ENCODE results near the gene SPSB3. TPM values are rescaled to one million over a fixed set of nuclear protein-coding genes. Genes with fewer than 3 reads are reported as not detected.

The SPSB3 gene
- total and polyA plus RNA-seq, 2 of the 13 experiments (the other 11 are each of a cell fraction or from before 2014, with no cell fraction given) = 13.2 to 21.9 TPM

- BruUV-seq (replicated peaks) = no TSS peak
These were observed 2.8 kb upstream of the SPSB3 start for GRCh38 chr16:1784977-1785845.

More at GRCh38 chr16:1784977-1785845, 2.8 kb upstream of the SPSB3 start:
- Histone ChIP-seq H3K9ac (ENCODE audit: insufficient read depth, low read depth, low read length) (no peak overlapping the region), H2AFZ (ENCODE audit: low read length) (no peak overlapping the region), H3K27ac (ENCODE audit: extremely low read length, insufficient read depth, low read length) (no peak overlapping the region), H3K4me3 (replicated peaks in 1 of 3; ENCODE audit: insufficient read depth in 1 of 3, low read depth in 2 of 3, low read length in 3 of 3) (no peak overlapping the region), H3K4me2 (ENCODE audit: low read depth, low read length) (no peak overlapping the region), H3K9me3 (ENCODE audit: low read length) (no peaks in the 10 kb centered on the region), H3K79me2 (ENCODE audit: insufficient read depth, low read length) (peaks cover 26% of the 10 kb centered on the region), H3K27me3 (ENCODE audit: control insufficient read depth in 1 of 2, insufficient read depth in 2 of 2, low read length in 2 of 2) (peaks cover 0 to 2% of the 10 kb centered on the region in 2 experiments; a peak in 1 of 5 replicates), H3K36me3 (replicated peaks in 1 of 2; ENCODE audit: control insufficient read depth in 1 of 2, insufficient read depth in 2 of 2, low read length in 2 of 2) (peaks cover 4 to 7% of the 10 kb centered on the region in 2 experiments; a peak in 3 of 5 replicates), H3K4me1 (ENCODE audit: insufficient read depth, low read length) (peaks cover 22% of the 10 kb centered on the region), H4K20me1 (ENCODE audit: insufficient read depth, low read length) (peaks cover 4% of the 10 kb centered on the region; the same call in 1 of the 2 replicates)
- intact Hi-C loops (cut with micrococcal nuclease; ENCODE audit: unreplicated experiment) (loop anchor here (5.0 kb wide), 1 partner anchor 42 kb away; the partner anchor contains the start of genes FAHD1 and HAGH), in situ Hi-C loops (cut with HindIII; ENCODE audit: extremely low pct_ligation_motif_present, low pct_unique_long_range_greater_than_20kb) (loop anchor here (5.0 kb wide), 1 partner anchor 37 kb away; no protein-coding TSS in a partner anchor)
- no peak for FAIRE-seq
- ATAC-seq = no peak
- TF ChIP-seq ZNF510 (CRISPR knock-in tag; IDR thresholded peaks at IDR 0.05; ENCODE audit: low read depth) (no peak), RFX3 (CRISPR knock-in tag; IDR thresholded peaks at IDR 0.05) (no peak), ARNT2 (CRISPR knock-in tag; IDR thresholded peaks at IDR 0.05; ENCODE audit: low read depth) (no peak), ARID2 (CRISPR knock-in tag; IDR thresholded peaks at IDR 0.05; ENCODE audit: borderline replicate concordance) (no peak), ZHX1 (CRISPR knock-in tag; IDR thresholded peaks at IDR 0.05; ENCODE audit: low read depth) (no peak), TBP (CRISPR knock-in tag; IDR thresholded peaks at IDR 0.05) (no peak), ZBTB7B (CRISPR knock-in tag; IDR thresholded peaks at IDR 0.05) (no peak), ZMYM2 (CRISPR knock-in tag; IDR thresholded peaks at IDR 0.05) (no peak), RARG (CRISPR knock-in tag; IDR thresholded peaks at IDR 0.05; ENCODE audit: low read depth) (no peak), ZNF276 (CRISPR knock-in tag; IDR thresholded peaks at IDR 0.05; ENCODE audit: low read depth) (no peak), TFE3 (CRISPR knock-in tag; IDR thresholded peaks at IDR 0.05) (no peak), EED (CRISPR knock-in tag; IDR thresholded peaks at IDR 0.05) (no peak), SIN3B (IDR thresholded peaks at IDR 0.05; ENCODE audit: low read length) (no peak)
- TF ChIP-seq, protein P1, sequence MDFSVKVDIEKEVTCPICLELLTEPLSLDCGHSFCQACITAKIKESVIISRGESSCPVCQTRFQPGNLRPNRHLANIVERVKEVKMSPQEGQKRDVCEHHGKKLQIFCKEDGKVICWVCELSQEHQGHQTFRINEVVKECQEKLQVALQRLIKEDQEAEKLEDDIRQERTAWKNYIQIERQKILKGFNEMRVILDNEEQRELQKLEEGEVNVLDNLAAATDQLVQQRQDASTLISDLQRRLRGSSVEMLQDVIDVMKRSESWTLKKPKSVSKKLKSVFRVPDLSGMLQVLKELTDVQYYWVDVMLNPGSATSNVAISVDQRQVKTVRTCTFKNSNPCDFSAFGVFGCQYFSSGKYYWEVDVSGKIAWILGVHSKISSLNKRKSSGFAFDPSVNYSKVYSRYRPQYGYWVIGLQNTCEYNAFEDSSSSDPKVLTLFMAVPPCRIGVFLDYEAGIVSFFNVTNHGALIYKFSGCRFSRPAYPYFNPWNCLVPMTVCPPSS (IDR thresholded peaks at IDR 0.05) = no peak
- 91% methylated on average over 13 of the region's 26 CpGs for WGBS (ENCODE audit: low lambda C conversion rate)
- DNase-seq (ENCODE audit: low spot score) = no peak
- ChIA-PET CTCF (ENCODE audit: low intra/inter-chr PET ratio, low total read pairs) (no interaction called here), POLR2A (interaction anchor here (1.1 to 4.4 kb wide), 2 partner anchors 8 to 48 kb away, joined by 4 to 57 read pairs; partner anchors contain the start of gene IGFALS)

Measured in HepG2 (cell line).